Caco-2 (cell line): ENCODE measurements around the gene LIPA. TPM values are rescaled to one million over a fixed set of nuclear protein-coding genes. Genes with fewer than 3 reads are reported as not detected.

Experiments used
- BruUV-seq: library from RNA; stranded (reverse); fragments of 400-500 nt; replicated peaks from 2 replicates; lab custom pipeline; 2021; lab: Mats Ljungman, UMichigan
- CTCF ChIA-PET: fragments of 300-600 bp; sonication (Branson Sonifier 250); formaldehyde crosslinking; loops from one replicate; lab custom pipeline; 2022; ENCODE audit warnings: antibody characterized with exemption; lab: Charles Lee
- POLR2A ChIA-PET: fragments of 300-600 bp; sonication (Branson Sonifier 250); formaldehyde crosslinking; loops from one replicate; lab custom pipeline; 2022; ENCODE audit warnings: antibody characterized with exemption; lab: Charles Lee
- DNase-seq, 2 experiments: peaks; one replicate each; pipeline versions ENCODE4 v3.0.0 to v3.0.0-alpha.2; 2020 to 2022
- H3K27me3 ChIP-seq: replicated peaks from 2 replicates; pipeline ENCODE4 v1.6.0; 2011; ENCODE audit warnings: low read length; ENCODE audit not compliant: control insufficient read depth, insufficient read depth
- H3K36me3 ChIP-seq: 2 replicates; pipeline ENCODE4 v1.5.1; 2011; ENCODE audit warnings: low read length; ENCODE audit not compliant: control insufficient read depth, insufficient read depth
- H3K4me1 ChIP-seq: fragments of 250-450 bp; sonication (Bioruptor Pico); 2 replicates; pipeline ENCODE4 v1.5.1; 2020; ENCODE audit warnings: mild to moderate bottlenecking
- H3K4me3 ChIP-seq: 2 replicates; pipeline ENCODE4 v1.5.1; 2011; ENCODE audit warnings: low read depth, mild to moderate bottlenecking, control low read depth, low read length
- H3K9me3 ChIP-seq: fragments of 250-450 bp; sonication (Bioruptor Pico); 2 replicates; pipeline ENCODE4 v1.5.1; 2020; ENCODE audit warnings: mild to moderate bottlenecking, moderate library complexity
- H3K27ac Mint-ChIP-seq: one replicate; pipeline ENCODE4 v1.8.0; 2022; ENCODE audit warnings: mixed read lengths; ENCODE audit not compliant: unreplicated experiment
- H3K27me3 Mint-ChIP-seq: one replicate; pipeline ENCODE4 v1.8.0; 2022; ENCODE audit warnings: mixed read lengths; ENCODE audit not compliant: insufficient read depth, unreplicated experiment
- H3K36me3 Mint-ChIP-seq: one replicate; pipeline ENCODE4 v1.8.0; 2022; ENCODE audit warnings: mild to moderate bottlenecking, mixed read lengths; ENCODE audit not compliant: insufficient read depth, unreplicated experiment
- H3K4me1 Mint-ChIP-seq: one replicate; pipeline ENCODE4 v1.8.0; 2022; ENCODE audit warnings: low read depth, mixed read lengths; ENCODE audit not compliant: unreplicated experiment
- H3K4me3 Mint-ChIP-seq: one replicate; pipeline ENCODE4 v1.8.0; 2022; ENCODE audit warnings: mild to moderate bottlenecking, moderate library complexity, mixed read lengths; ENCODE audit not compliant: unreplicated experiment
- H3K9me3 Mint-ChIP-seq: one replicate; pipeline ENCODE4 v1.8.0; 2022; ENCODE audit warnings: mixed read lengths; ENCODE audit not compliant: unreplicated experiment
- intact Hi-C: fragments of 100-400 bp; cut with micrococcal nuclease; formaldehyde crosslinking; loops from one replicate; pipeline ENCODE4 v1.10.0; 2022; ENCODE audit not compliant: unreplicated experiment
- total RNA-seq: library from RNA; stranded (reverse); gene quantifications from 2 replicates; pipeline ENCODE4 v1.2.3, GENCODE V29; 2022
- TF ChIP-seq, protein P1 (sequence below), 2 experiments: fragments of 200-600 bp in 1 of 2; IDR thresholded peaks; 1 replicate in 1 of 2; 2 replicates in 1 of 2; pipeline versions ENCODE4 v1.5.1 to v1.8.0; 2011 to 2022; ENCODE audit warnings: antibody characterized with exemption in 1 of 2, control low read depth in 1 of 2, inconsistent platforms in 1 of 2, low read depth in 1 of 2, low read length in 1 of 2, mild to moderate bottlenecking in 1 of 2, moderate library complexity in 1 of 2; ENCODE audit not compliant: insufficient read depth in 1 of 2, severe bottlenecking in 1 of 2, unreplicated experiment in 1 of 2

LIPA gene
- total RNA-seq, 1 experiment from 2014 or later: 18.8 TPM

DNA sequence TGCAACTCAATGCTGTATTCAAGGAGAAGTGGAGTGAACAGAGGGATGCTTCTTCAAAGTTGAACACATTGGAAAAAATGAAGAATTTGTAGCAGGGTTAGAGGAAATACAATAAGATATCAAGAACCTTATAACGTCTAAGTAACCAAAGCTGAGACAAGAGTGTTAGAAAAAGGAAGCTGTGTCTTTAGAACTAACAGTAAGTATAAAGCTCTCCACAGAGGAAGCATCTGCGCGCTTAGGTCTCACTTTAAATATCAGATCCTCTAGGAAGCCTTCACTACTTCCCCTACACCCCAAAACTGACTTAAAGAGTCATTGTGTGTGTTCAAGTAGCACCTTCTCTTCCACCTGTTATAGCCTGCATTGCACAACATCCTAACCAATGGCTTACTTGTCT, 87.5 kb downstream of the LIPA start:
- no peaks in the 10 kb centered on the region for H3K9me3 ChIP-seq
- H3K27me3 ChIP-seq: no peaks in the 10 kb centered on the region
- ChIA-PET CTCF (no interaction called here), POLR2A (no interaction called here)
- TF ChIP-seq, protein P1, sequence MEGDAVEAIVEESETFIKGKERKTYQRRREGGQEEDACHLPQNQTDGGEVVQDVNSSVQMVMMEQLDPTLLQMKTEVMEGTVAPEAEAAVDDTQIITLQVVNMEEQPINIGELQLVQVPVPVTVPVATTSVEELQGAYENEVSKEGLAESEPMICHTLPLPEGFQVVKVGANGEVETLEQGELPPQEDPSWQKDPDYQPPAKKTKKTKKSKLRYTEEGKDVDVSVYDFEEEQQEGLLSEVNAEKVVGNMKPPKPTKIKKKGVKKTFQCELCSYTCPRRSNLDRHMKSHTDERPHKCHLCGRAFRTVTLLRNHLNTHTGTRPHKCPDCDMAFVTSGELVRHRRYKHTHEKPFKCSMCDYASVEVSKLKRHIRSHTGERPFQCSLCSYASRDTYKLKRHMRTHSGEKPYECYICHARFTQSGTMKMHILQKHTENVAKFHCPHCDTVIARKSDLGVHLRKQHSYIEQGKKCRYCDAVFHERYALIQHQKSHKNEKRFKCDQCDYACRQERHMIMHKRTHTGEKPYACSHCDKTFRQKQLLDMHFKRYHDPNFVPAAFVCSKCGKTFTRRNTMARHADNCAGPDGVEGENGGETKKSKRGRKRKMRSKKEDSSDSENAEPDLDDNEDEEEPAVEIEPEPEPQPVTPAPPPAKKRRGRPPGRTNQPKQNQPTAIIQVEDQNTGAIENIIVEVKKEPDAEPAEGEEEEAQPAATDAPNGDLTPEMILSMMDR (IDR thresholded peaks at IDR 0.05; ENCODE audit: insufficient read depth in 1 of 2, low read depth in 1 of 2, low read length in 1 of 2, severe bottlenecking in 1 of 2, unreplicated experiment in 1 of 2): no peak
- no TSS peak for BruUV-seq
- H3K36me3 ChIP-seq: no peaks in the 10 kb centered on the region
- H3K27me3 Mint-ChIP-seq: peaks cover 11% of the 10 kb centered on the region
- H3K27ac Mint-ChIP-seq: no peak overlapping the region
- intact Hi-C loops: no loop called here
- H3K36me3 Mint-ChIP-seq: no peaks in the 10 kb centered on the region
- no peak overlapping the region for H3K4me3 ChIP-seq
- no peaks in the 10 kb centered on the region for H3K4me1 ChIP-seq
- H3K9me3 Mint-ChIP-seq: no peaks in the 10 kb centered on the region
- no peak for DNase-seq
- H3K4me3 Mint-ChIP-seq: no peak overlapping the region
- no peaks in the 10 kb centered on the region for H3K4me1 Mint-ChIP-seq

Other genes with a start within 250 kb of the LIPA start
- not detected in 2 replicates for gene CH25H, start 44.5 kb downstream of the LIPA start, total RNA-seq
- 0.43 and 0.56 TPM in 2 replicates for gene IFIT2, start 50.3 kb upstream of the LIPA start, total RNA-seq
- 1.5 and 1.8 TPM in 2 replicates for gene IFIT3, start 76.2 kb upstream of the LIPA start, total RNA-seq
- not detected in 2 replicates for gene IFIT1B, start 126.3 kb upstream of the LIPA start, total RNA-seq
- gene IFIT1, start 140.8 kb upstream of the LIPA start, total RNA-seq: 4.3 and 5.4 TPM in 2 replicates
- 2.3 and 2.4 TPM in 2 replicates for gene IFIT5, start 162.8 kb upstream of the LIPA start, total RNA-seq